Ecto neural progenitor cell (in vitro differentiated cells): ENCODE data around the gene MYCBP2.
"Not testable (repeated sequence)": the region's sequence is repeated elsewhere in the genome, so short reads cannot be mapped to it uniquely, and the experiment has no call there.

Experiments
- DNase-seq: peaks from one replicate; pipeline ENCODE4 v3.0.0-alpha.2; 2018; ENCODE audit warnings: low spot score

MYCBP2 gene

GRCh38 chr13:77335543-77335942 lies 8.6 kb upstream of the MYCBP2 start:
- no peak for DNase-seq

GRCh38 chr13:77333594-77333993 lies 6.7 kb upstream of the MYCBP2 start:
- no peak for DNase-seq

GRCh38 chr13:77331421-77331820 lies 4.5 kb upstream of the MYCBP2 start:
- no peak for DNase-seq

GRCh38 chr13:77329911-77330584 lies 3.2 kb upstream of the MYCBP2 start:
- DNase-seq, result no peak

- peak; percentile 84 for DNase-seq
These were observed 2.4 kb upstream of the MYCBP2 start for GRCh38 chr13:77329133-77329910.

GRCh38 chr13:77328819-77329132 lies 1.9 kb upstream of the MYCBP2 start:
- DNase-seq, result no peak

GRCh38 chr13:77325371-77325980 lies 1.4 kb downstream of the MYCBP2 start:
- DNase-seq, result no peak

- DNase-seq, result no peak
These were observed 3.0 kb downstream of the MYCBP2 start for GRCh38 chr13:77323858-77324257.

GRCh38 chr13:77319536-77319935 lies 7.4 kb downstream of the MYCBP2 start:
- DNase-seq, result no peak

- no peak for DNase-seq
These were observed 8.2 kb downstream of the MYCBP2 start for GRCh38 chr13:77318741-77319140.

GRCh38 chr13:77316430-77316829 lies 10.5 kb downstream of the MYCBP2 start:
- no peak for DNase-seq

- not testable (repeated sequence) for DNase-seq
These were observed 11.4 kb downstream of the MYCBP2 start for GRCh38 chr13:77315509-77315908.

- no peak for DNase-seq
These were observed 13.0 kb downstream of the MYCBP2 start for GRCh38 chr13:77313923-77314322.

GRCh38 chr13:77312311-77312710 lies 14.6 kb downstream of the MYCBP2 start:
- DNase-seq, result no peak

GRCh38 chr13:77310579-77311279 lies 16.2 kb downstream of the MYCBP2 start:
- DNase-seq, result no peak

GRCh38 chr13:77310161-77310560 lies 16.7 kb downstream of the MYCBP2 start:
- DNase-seq, result no peak

- DNase-seq, result no peak
These were observed 17.6 kb downstream of the MYCBP2 start for GRCh38 chr13:77309254-77309653.

GRCh38 chr13:77306458-77306857 lies 20.4 kb downstream of the MYCBP2 start:
- no peak for DNase-seq

GRCh38 chr13:77305266-77305665 lies 21.6 kb downstream of the MYCBP2 start:
- DNase-seq, result no peak

- no peak for DNase-seq
These were observed 26.5 kb downstream of the MYCBP2 start for GRCh38 chr13:77300176-77301037.

- no peak for DNase-seq
These were observed 27.3 kb downstream of the MYCBP2 start for GRCh38 chr13:77299587-77299986.

- DNase-seq, result no peak
These were observed 28.5 kb downstream of the MYCBP2 start for GRCh38 chr13:77298426-77298825.
